Endothelial cell of umbilical vein (primary cell): Measurements from ENCODE around the gene BCL2A1. TPM values are rescaled to one million over a fixed set of nuclear protein-coding genes. Genes with fewer than 3 reads are reported as not detected.

Experiments
- BruUV-seq: library from RNA; stranded (reverse); fragments of 400-500 nt; replicated peaks from 2 replicates; lab custom pipeline; 2021; lab: Mats Ljungman, UMichigan
- CTCF ChIA-PET: fragments of 300-600, 350-600 bp; sonication (Branson Sonifier 250); formaldehyde crosslinking; loops from one replicate; lab custom pipeline; 2021; ENCODE audit warnings: antibody characterized with exemption, inconsistent platforms; lab: Charles Lee
- POLR2A ChIA-PET: fragments of 300-600, 350-600 bp; sonication (Branson Sonifier 250); formaldehyde crosslinking; loops from one replicate; lab custom pipeline; 2021; ENCODE audit warnings: antibody characterized with exemption, inconsistent platforms; lab: Charles Lee
- DNase-seq: peaks from one replicate; pipeline ENCODE4 v3.0.0-alpha.2; 2011; ENCODE audit warnings: low read depth, low spot score
- FAIRE-seq: peaks from 2 replicates; lab custom pipeline; 2011; peaks lifted over from hg19 to GRCh38; lab: Jason Lieb, UNC
- H2AFZ ChIP-seq: 2 replicates; pipeline ENCODE4 v1.6.0; 2012; ENCODE audit warnings: low read depth, low read length, control low read depth, inconsistent platforms
- H3K27ac ChIP-seq: 2 replicates; pipeline ENCODE4 v1.5.1; 2011; ENCODE audit warnings: low read depth, mild to moderate bottlenecking, control low read depth, low read length, moderate library complexity; ENCODE audit not compliant: insufficient read depth
- H3K27me3 ChIP-seq, 2 experiments: 2 replicates each; pipeline versions ENCODE4 v1.6.0 to v1.6.1; 2011; ENCODE audit warnings: low read length in 2 of 2, mixed read lengths in 1 of 2; ENCODE audit not compliant: control insufficient read depth in 2 of 2, insufficient read depth in 2 of 2
- H3K36me3 ChIP-seq, 2 experiments: 2 replicates in 1 of 2; 3 replicates in 1 of 2; pipeline ENCODE4 v1.5.1; 2011; ENCODE audit warnings: low read length in 2 of 2, mild to moderate bottlenecking in 1 of 2, moderate library complexity in 1 of 2; ENCODE audit not compliant: control insufficient read depth in 2 of 2, insufficient read depth in 2 of 2; ENCODE audit errors: extremely low read depth in 1 of 2
- H3K4me1 ChIP-seq: 3 replicates; pipeline ENCODE4 v1.5.1; 2011; ENCODE audit warnings: mild to moderate bottlenecking, low read length; ENCODE audit not compliant: control insufficient read depth, insufficient read depth; ENCODE audit errors: extremely low read depth
- H3K4me2 ChIP-seq: 2 replicates; pipeline ENCODE4 v1.6.1; 2011; ENCODE audit warnings: low read length, control low read depth, mixed read lengths; ENCODE audit not compliant: insufficient read depth
- H3K4me3 ChIP-seq, 3 experiments: fragments of 200-600 bp in 1 of 3; sonication (generic), shearing (Covaris generic) in 1 of 3; replicated peaks in 1 of 3; 2 replicates each; pipeline ENCODE4 v1.5.1; 2011 to 2016; ENCODE audit warnings: control low read depth in 3 of 3, low read length in 3 of 3, mild to moderate bottlenecking in 2 of 3, inconsistent platforms in 1 of 3, low read depth in 1 of 3, moderate library complexity in 1 of 3; ENCODE audit not compliant: insufficient read depth in 1 of 3
- H3K79me2 ChIP-seq: 2 replicates; pipeline ENCODE4 v1.6.0; 2012; ENCODE audit warnings: low read length, inconsistent platforms; ENCODE audit not compliant: control insufficient read depth, insufficient read depth
- H3K9ac ChIP-seq: replicated peaks from 2 replicates; pipeline ENCODE3; 2011; ENCODE audit warnings: low read length, control low read depth; ENCODE audit not compliant: insufficient read depth; ENCODE audit errors: extremely low read depth
- H3K9me1 ChIP-seq: replicated peaks from 3 replicates; pipeline ENCODE4 v1.6.0; 2011; ENCODE audit warnings: mild to moderate bottlenecking, low read length; ENCODE audit not compliant: control insufficient read depth, insufficient read depth; ENCODE audit errors: extremely low read depth
- H3K9me3 ChIP-seq: replicated peaks from 2 replicates; pipeline ENCODE4 v1.5.1; 2012; ENCODE audit warnings: low read length, inconsistent platforms; ENCODE audit not compliant: control insufficient read depth, insufficient read depth
- H4K20me1 ChIP-seq: replicated peaks from 2 replicates; pipeline ENCODE3; 2011; ENCODE audit warnings: mild to moderate bottlenecking, low read length; ENCODE audit not compliant: control insufficient read depth, insufficient read depth; ENCODE audit errors: extremely low read depth
- EZH2 ChIP-seq: IDR thresholded peaks from 2 replicates; pipeline ENCODE4 v1.6.1; 2012; ENCODE audit warnings: borderline replicate concordance, low read depth, mild to moderate bottlenecking, moderate library complexity, low read length, inconsistent platforms; ENCODE audit not compliant: severe bottlenecking
- FOS ChIP-seq: IDR thresholded peaks from 2 replicates; pipeline ENCODE4 v1.6.1; 2011; ENCODE audit warnings: mild to moderate bottlenecking, low read length, moderate library complexity, borderline replicate concordance; ENCODE audit not compliant: insufficient read depth
- GATA2 ChIP-seq: IDR thresholded peaks from 2 replicates; pipeline ENCODE4 v1.7.0; 2011; ENCODE audit warnings: low read depth, mild to moderate bottlenecking, moderate library complexity, mixed read lengths, low read length; ENCODE audit not compliant: insufficient read length, insufficient read depth
- MAX ChIP-seq: IDR thresholded peaks from 2 replicates; pipeline ENCODE4 v1.6.1; 2011; ENCODE audit not compliant: insufficient read depth, insufficient read length
- MYC ChIP-seq: IDR thresholded peaks from one replicate; pipeline ENCODE4 v1.6.1; 2011; ENCODE audit warnings: mild to moderate bottlenecking, low read depth, low read length
- POLR2A ChIP-seq: IDR thresholded peaks from 2 replicates; pipeline ENCODE4 v1.6.1; 2012; ENCODE audit warnings: low read depth, mild to moderate bottlenecking, control low read depth, low read length
- dilution Hi-C: fragments of 300-500 bp; cut with MboI; formaldehyde crosslinking; loops from one replicate; pipeline ENCODE4 v1.15.0; 2019; ENCODE audit warnings: low sequenced_read_pairs; ENCODE audit not compliant: extremely low pct_ligation_motif_present
- intact Hi-C: fragments of 100-400 bp; cut with micrococcal nuclease; formaldehyde crosslinking; loops from one replicate; pipeline ENCODE4 v1.10.0; 2022
- polyA plus RNA-seq, 4 experiments: library from polyadenylated mRNA; depleted of rRNA in 3 of 4; stranded (reverse) in 3 of 4; unstranded in 1 of 4; fragments of >200 nt; gene quantifications; 2 replicates each; pipeline versions ENCODE4 v1.2.1 to v1.2.3, GENCODE V29; 2011 to 2012; ENCODE audit warnings: missing spikeins in 1 of 4
- total RNA-seq: library from RNA; stranded (reverse); gene quantifications from 2 replicates; pipeline ENCODE4 v1.2.3, GENCODE V29; 2021
- TF ChIP-seq, protein P1 (sequence below), 2 donors: IDR thresholded peaks; 1 replicate in 1 of 2; 2 replicates in 1 of 2; pipeline ENCODE4 v1.5.1; 2011; ENCODE audit warnings: low read length in 2 of 2, mild to moderate bottlenecking in 2 of 2, moderate library complexity in 2 of 2, control low read depth in 1 of 2, inconsistent platforms in 1 of 2, low read depth in 1 of 2; ENCODE audit not compliant: insufficient read depth in 1 of 2; ENCODE audit errors: extremely low read depth in 1 of 2

The BCL2A1 gene
- total and polyA plus RNA-seq, 2 donors (not counting 3 experiments of a cell fraction or from before 2014, with no cell fraction given) = not detected

DNA sequence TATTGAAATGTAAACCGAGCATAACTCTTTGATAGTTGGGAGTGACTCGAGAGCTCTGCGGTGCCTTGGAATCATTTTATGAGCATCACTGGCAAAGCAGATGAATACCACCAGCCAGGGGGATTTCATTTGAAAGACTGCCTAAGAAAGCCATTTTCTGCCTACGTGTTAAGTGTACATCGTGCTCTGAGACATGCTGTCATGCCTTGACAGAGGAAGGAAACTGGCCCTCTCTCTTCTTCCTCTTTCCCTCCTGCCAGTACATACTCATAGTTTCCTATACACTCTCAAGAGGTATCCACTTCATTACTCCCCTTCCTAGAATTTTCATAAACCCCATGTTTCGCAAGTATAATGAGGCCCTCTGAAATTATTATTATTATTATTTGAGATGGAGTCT lies 8.8 kb downstream of the BCL2A1 start:
- dilution Hi-C loops (no loop called here), intact Hi-C loops (no loop called here)
- no peak for FAIRE-seq
- Histone ChIP-seq H3K9me1 (no peaks in the 10 kb centered on the region), H3K9me3 (no peaks in the 10 kb centered on the region), H3K79me2 (no peaks in the 10 kb centered on the region), H3K36me3 (no peaks in the 10 kb centered on the region), H3K9ac (no peak overlapping the region), H4K20me1 (no peaks in the 10 kb centered on the region), H2AFZ (no peak overlapping the region), H3K27me3 (no peaks in the 10 kb centered on the region), H3K4me3 (no peak overlapping the region), H3K4me2 (no peak overlapping the region), H3K27ac (no peak overlapping the region), H3K4me1 (no peaks in the 10 kb centered on the region)
- POLR2A ChIA-PET = no interaction called here
- BruUV-seq = no TSS peak
- TF ChIP-seq POLR2A = no peak
- TF ChIP-seq MYC = no peak
- TF ChIP-seq EZH2 = no peak
- TF ChIP-seq, protein P1, sequence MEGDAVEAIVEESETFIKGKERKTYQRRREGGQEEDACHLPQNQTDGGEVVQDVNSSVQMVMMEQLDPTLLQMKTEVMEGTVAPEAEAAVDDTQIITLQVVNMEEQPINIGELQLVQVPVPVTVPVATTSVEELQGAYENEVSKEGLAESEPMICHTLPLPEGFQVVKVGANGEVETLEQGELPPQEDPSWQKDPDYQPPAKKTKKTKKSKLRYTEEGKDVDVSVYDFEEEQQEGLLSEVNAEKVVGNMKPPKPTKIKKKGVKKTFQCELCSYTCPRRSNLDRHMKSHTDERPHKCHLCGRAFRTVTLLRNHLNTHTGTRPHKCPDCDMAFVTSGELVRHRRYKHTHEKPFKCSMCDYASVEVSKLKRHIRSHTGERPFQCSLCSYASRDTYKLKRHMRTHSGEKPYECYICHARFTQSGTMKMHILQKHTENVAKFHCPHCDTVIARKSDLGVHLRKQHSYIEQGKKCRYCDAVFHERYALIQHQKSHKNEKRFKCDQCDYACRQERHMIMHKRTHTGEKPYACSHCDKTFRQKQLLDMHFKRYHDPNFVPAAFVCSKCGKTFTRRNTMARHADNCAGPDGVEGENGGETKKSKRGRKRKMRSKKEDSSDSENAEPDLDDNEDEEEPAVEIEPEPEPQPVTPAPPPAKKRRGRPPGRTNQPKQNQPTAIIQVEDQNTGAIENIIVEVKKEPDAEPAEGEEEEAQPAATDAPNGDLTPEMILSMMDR (IDR thresholded peaks at IDR 0.05; ENCODE audit: extremely low read depth in 1 of 2, insufficient read depth in 1 of 2, low read depth in 1 of 2, low read length in 2 of 2) = no peak
- CTCF ChIA-PET = interaction anchor here (0.6 kb wide), 1 partner anchor 12 kb away, joined by 4 read pairs; no protein-coding TSS in a partner anchor
- no peak for DNase-seq

GRCh38 chr15:79960502-79961212 lies 10.3 kb downstream of the BCL2A1 start:
- no peaks in the 10 kb centered on the region for H3K36me3 ChIP-seq

More at GRCh38 chr15:79960502-79961212, 10.3 kb downstream of the BCL2A1 start:
- no peaks in the 10 kb centered on the region for H3K9me1 ChIP-seq
- H3K4me3 ChIP-seq = no peak overlapping the region
- ChIA-PET POLR2A (no interaction called here), CTCF (interaction anchor here (1.3 kb wide), 1 partner anchor 107 kb away, joined by 4 read pairs; no protein-coding TSS in a partner anchor)
- FAIRE-seq (no peak), DNase-seq (no peak)
- no peak overlapping the region for H3K4me2 ChIP-seq
- dilution Hi-C loops = no loop called here
- H3K79me2 ChIP-seq = no peaks in the 10 kb centered on the region
- H3K4me1 ChIP-seq = no peaks in the 10 kb centered on the region
- no peaks in the 10 kb centered on the region for H3K27me3 ChIP-seq
- H3K9me3 ChIP-seq = no peaks in the 10 kb centered on the region
- H2AFZ ChIP-seq = no peak overlapping the region
- H3K27ac ChIP-seq = no peak overlapping the region
- TF ChIP-seq, protein P1 (IDR thresholded peaks at IDR 0.05; ENCODE audit: extremely low read depth in 1 of 2, insufficient read depth in 1 of 2, low read depth in 1 of 2, low read length in 2 of 2) = no peak
- no peak for TF ChIP-seq FOS
- no peak for TF ChIP-seq GATA2
- no peak for TF ChIP-seq MAX
- H4K20me1 ChIP-seq = no peaks in the 10 kb centered on the region
- no peak overlapping the region for H3K9ac ChIP-seq
- no TSS peak for BruUV-seq
- intact Hi-C loops = no loop called here
